B cell (primary cell): Measurements from ENCODE around the gene CYRIA.

Source experiments
- CTCF ChIP-seq: fragments of 200-600 bp; IDR thresholded peaks from one replicate; pipeline ENCODE4 v1.8.0; 2022; ENCODE audit warnings: antibody characterized with exemption, mild to moderate bottlenecking
- EZH2 ChIP-seq: IDR thresholded peaks from 2 replicates; pipeline ENCODE4 v1.6.1; 2012; ENCODE audit warnings: borderline replicate concordance, low read depth, mild to moderate bottlenecking, moderate library complexity, low read length; ENCODE audit not compliant: insufficient read depth, poor library complexity, severe bottlenecking

DNA sequence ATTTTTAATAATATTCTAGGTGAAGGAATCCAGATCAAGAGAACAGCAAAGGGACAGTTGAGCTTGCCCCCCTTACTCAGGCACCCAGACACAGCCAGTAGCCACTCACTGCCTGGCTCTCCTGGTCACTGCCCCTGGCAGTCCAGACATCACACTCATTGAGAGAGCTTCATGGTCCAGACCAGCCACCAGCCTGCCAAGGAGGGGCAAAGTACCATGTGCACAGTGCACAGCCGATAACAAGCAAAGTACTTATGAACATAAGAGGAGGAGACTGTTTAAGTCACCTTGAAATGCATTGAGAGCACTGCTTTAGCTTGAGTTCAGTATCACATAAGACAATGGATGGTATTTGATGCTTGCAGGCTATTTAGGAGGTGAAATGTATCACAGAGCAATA, 21.6 kb upstream of the CYRIA start:
- TF ChIP-seq CTCF (no peak), EZH2 (no peak)
